ENCODE results near the gene KCNJ3.

KCNJ3 gene

GRCh38 chr2:154693741-154694340 lies 4.7 kb upstream of the KCNJ3 start:
- H3K4me3 ChIP-seq (ENCODE audit: low read depth, low read length), result no peak overlapping the region
- TF ChIP-seq, protein P1, sequence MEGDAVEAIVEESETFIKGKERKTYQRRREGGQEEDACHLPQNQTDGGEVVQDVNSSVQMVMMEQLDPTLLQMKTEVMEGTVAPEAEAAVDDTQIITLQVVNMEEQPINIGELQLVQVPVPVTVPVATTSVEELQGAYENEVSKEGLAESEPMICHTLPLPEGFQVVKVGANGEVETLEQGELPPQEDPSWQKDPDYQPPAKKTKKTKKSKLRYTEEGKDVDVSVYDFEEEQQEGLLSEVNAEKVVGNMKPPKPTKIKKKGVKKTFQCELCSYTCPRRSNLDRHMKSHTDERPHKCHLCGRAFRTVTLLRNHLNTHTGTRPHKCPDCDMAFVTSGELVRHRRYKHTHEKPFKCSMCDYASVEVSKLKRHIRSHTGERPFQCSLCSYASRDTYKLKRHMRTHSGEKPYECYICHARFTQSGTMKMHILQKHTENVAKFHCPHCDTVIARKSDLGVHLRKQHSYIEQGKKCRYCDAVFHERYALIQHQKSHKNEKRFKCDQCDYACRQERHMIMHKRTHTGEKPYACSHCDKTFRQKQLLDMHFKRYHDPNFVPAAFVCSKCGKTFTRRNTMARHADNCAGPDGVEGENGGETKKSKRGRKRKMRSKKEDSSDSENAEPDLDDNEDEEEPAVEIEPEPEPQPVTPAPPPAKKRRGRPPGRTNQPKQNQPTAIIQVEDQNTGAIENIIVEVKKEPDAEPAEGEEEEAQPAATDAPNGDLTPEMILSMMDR (IDR thresholded peaks at IDR 0.05; ENCODE audit: low read depth, low read length), result no peak
- no peak for DNase-seq (ENCODE audit: low read depth, low spot score)
- in situ Hi-C loops (cut with HindIII; ENCODE audit: low sequenced_read_pairs), result no loop called here

GRCh38 chr2:154694881-154695280 lies 3.6 kb upstream of the KCNJ3 start:
- TF ChIP-seq, protein P1 (IDR thresholded peaks at IDR 0.05; ENCODE audit: low read depth, low read length), result no peak
- no peak for DNase-seq (ENCODE audit: low read depth, low spot score)
- in situ Hi-C loops (cut with HindIII; ENCODE audit: low sequenced_read_pairs), result no loop called here
- H3K4me3 ChIP-seq (ENCODE audit: low read depth, low read length), result no peak overlapping the region

DNA sequence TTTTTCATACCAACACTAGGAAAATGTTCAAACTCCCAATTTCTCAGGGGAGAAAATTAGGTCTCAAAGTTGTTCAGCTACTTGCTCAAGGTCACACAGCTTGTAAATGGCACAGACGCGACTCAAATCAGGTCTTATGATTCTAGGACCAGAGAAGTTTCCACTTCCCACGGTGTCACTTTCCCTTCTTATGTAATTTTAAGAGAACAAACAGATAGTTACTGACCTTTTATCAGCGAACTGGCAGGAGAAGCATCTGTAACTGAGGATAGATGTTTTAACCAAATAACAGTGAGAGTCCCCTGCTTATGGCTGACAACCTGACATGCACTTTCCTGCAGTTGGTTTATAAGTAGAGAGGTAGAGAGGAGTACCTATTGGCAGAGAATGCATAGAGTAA lies 2.1 kb upstream of the KCNJ3 start:
- H3K4me3 ChIP-seq (ENCODE audit: low read depth, low read length), result no peak overlapping the region
- in situ Hi-C loops (cut with HindIII; ENCODE audit: low sequenced_read_pairs), result no loop called here
- TF ChIP-seq, protein P1 (IDR thresholded peaks at IDR 0.05; ENCODE audit: low read depth, low read length), result no peak
- DNase-seq (ENCODE audit: low read depth, low spot score), result no peak

DNA sequence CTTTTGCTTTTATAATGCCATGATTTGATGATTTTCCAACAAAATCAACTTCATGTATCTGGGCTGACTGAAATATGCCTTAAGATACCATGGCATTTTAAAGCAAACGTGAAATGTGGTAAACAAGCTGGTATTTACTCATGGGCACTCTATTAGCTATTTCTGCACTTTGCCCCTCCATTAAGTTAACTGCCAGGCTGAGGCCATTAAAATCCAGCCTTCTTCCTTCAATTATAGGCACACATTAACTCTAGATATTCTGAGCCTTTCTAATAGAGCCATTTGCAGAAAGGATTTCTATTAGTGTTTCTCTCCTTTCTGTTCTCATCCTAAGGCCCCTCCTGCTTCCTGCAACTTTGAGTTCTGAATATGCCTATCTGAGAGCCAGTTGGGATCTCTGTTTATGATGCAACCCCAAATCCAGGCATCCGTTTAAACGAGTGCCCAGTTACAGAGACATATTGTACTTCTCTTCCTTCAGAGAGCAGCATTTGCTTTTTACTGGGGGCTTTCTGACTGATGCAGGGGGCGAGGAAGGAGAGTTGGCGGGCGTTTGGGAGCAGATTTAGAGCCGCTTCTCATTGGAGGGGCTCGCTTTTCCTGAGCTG lies 1.6 kb upstream of the KCNJ3 start:
- H3K4me3 ChIP-seq (ENCODE audit: low read depth, low read length), result no peak overlapping the region
- in situ Hi-C loops (cut with HindIII; ENCODE audit: low sequenced_read_pairs), result no loop called here
- no peak for DNase-seq (ENCODE audit: low read depth, low spot score)
- TF ChIP-seq, protein P1 (IDR thresholded peaks at IDR 0.05; ENCODE audit: low read depth, low read length), result no peak

- peak overlapping the region; percentile 16 for H3K4me3 ChIP-seq (ENCODE audit: low read depth, low read length)
- in situ Hi-C loops (cut with HindIII; ENCODE audit: low sequenced_read_pairs), result no loop called here
- DNase-seq (ENCODE audit: low read depth, low spot score), result no peak
- TF ChIP-seq, protein P1 (IDR thresholded peaks at IDR 0.05; ENCODE audit: low read depth, low read length), result no peak
Observed at GRCh38 chr2:154697418-154698252, 860 bp upstream of the KCNJ3 start.

DNA sequence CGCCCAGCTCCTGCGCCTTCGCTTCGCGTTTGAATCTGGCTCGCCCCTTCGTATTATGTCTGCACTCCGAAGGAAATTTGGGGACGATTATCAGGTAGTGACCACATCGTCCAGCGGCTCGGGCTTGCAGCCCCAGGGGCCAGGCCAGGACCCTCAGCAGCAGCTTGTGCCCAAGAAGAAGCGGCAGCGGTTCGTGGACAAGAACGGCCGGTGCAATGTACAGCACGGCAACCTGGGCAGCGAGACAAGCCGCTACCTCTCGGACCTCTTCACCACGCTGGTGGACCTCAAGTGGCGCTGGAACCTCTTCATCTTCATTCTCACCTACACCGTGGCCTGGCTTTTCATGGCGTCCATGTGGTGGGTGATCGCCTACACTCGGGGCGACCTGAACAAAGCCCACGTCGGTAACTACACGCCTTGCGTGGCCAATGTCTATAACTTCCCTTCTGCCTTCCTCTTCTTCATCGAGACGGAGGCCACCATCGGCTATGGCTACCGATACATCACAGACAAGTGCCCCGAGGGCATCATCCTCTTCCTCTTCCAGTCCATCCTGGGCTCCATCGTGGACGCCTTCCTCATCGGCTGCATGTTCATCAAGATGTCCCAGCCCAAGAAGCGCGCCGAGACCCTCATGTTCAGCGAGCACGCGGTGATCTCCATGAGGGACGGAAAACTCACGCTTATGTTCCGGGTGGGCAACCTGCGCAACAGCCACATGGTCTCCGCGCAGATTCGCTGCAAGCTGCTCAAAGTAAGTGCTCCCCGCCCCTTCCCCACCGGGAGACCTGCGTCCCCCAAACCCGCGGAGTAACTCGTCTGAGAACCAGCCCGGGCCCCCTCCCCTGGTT lies 453 bp downstream of the KCNJ3 start:
- H3K4me3 ChIP-seq (ENCODE audit: low read depth, low read length), result peak overlapping the region; percentile 2
- in situ Hi-C loops (cut with HindIII; ENCODE audit: low sequenced_read_pairs), result no loop called here
- no peak for DNase-seq (ENCODE audit: low read depth, low spot score)

More for the DNA sequence above, 453 bp downstream of the KCNJ3 start:
- TF ChIP-seq, protein P1 (IDR thresholded peaks at IDR 0.05; ENCODE audit: low read depth, low read length), result no peak

Measured in astrocyte of the spinal cord (primary cell).